AG10803 (cell line): ENCODE results near the gene SNX22.

Source experiments
- DNase-seq: peaks from one replicate; pipeline ENCODE4 v3.0.0; 2010; ENCODE audit warnings: low read depth
- H3K4me3 ChIP-seq: 2 replicates; pipeline ENCODE4 v1.5.1; 2011; ENCODE audit warnings: mild to moderate bottlenecking, low read length, control low read depth
- CTCF ChIP-seq: conservative IDR thresholded peaks from 2 replicates; pipeline ENCODE4 v1.5.1; 2011; ENCODE audit warnings: mild to moderate bottlenecking, low read length, control low read depth, inconsistent platforms

Gene SNX22

GRCh38 chr15:64136347-64136746 lies 15.2 kb upstream of the SNX22 start:
- TF ChIP-seq CTCF = no peak
- no peak overlapping the region for H3K4me3 ChIP-seq
- DNase-seq = no peak

GRCh38 chr15:64137226-64137833 lies 14.2 kb upstream of the SNX22 start:
- H3K4me3 ChIP-seq = no peak overlapping the region
- no peak for DNase-seq
- TF ChIP-seq CTCF = no peak

GRCh38 chr15:64138331-64138941 lies 13.1 kb upstream of the SNX22 start:
- no peak for DNase-seq
- TF ChIP-seq CTCF = no peak
- no peak overlapping the region for H3K4me3 ChIP-seq

GRCh38 chr15:64141798-64142512 lies 9.6 kb upstream of the SNX22 start:
- DNase-seq = no peak
- no peak overlapping the region for H3K4me3 ChIP-seq
- TF ChIP-seq CTCF = no peak

GRCh38 chr15:64143276-64143675 lies 8.3 kb upstream of the SNX22 start:
- no peak for DNase-seq
- TF ChIP-seq CTCF = no peak

GRCh38 chr15:64144192-64144564 lies 7.4 kb upstream of the SNX22 start:
- DNase-seq = no peak
- no peak overlapping the region for H3K4me3 ChIP-seq
- TF ChIP-seq CTCF = no peak

More at GRCh38 chr15:64143276-64143675, 8.3 kb upstream of the SNX22 start:
- H3K4me3 ChIP-seq = no peak overlapping the region
